GM12892 (cell line): ENCODE measurements around the gene SLC13A3.

ENCODE experiments used
- DNase-seq: peaks from one replicate; pipeline ENCODE4 v3.0.0; 2011; ENCODE audit not compliant: insufficient read length
- FAIRE-seq: peaks from 2 replicates; lab custom pipeline; 2011; peaks lifted over from hg19 to GRCh38; lab: Jason Lieb, UNC
- POLR2A ChIP-seq: IDR thresholded peaks from 2 replicates; pipeline ENCODE4 v1.6.1; 2011; ENCODE audit warnings: low read depth, low read length, control low read depth
- POLR2AphosphoS5 ChIP-seq: IDR thresholded peaks from 2 replicates; pipeline ENCODE4 v1.6.1; 2011; ENCODE audit warnings: low read depth, low read length, control low read depth
- TAF1 ChIP-seq: IDR thresholded peaks from 2 replicates; pipeline ENCODE4 v1.6.1; 2011; ENCODE audit warnings: low read depth, mild to moderate bottlenecking, control low read depth, low read length, borderline replicate concordance

The SLC13A3 gene

GRCh38 chr20:46627234-46627633 is 24.0 kb downstream of the SLC13A3 start:
- no peak for TF ChIP-seq POLR2AphosphoS5
- FAIRE-seq (no peak), DNase-seq (no peak)

GRCh38 chr20:46626758-46627157 is 24.5 kb downstream of the SLC13A3 start:
- FAIRE-seq (no peak), DNase-seq (no peak)

GRCh38 chr20:46625875-46626373 is 25.3 kb downstream of the SLC13A3 start:
- DNase-seq (no peak), FAIRE-seq (no peak)
- TF ChIP-seq TAF1 (no peak), POLR2AphosphoS5 (no peak)

More at GRCh38 chr20:46626758-46627157, 24.5 kb downstream of the SLC13A3 start:
- TF ChIP-seq POLR2A: no peak
- TF ChIP-seq TAF1: no peak
- TF ChIP-seq POLR2AphosphoS5: no peak

- DNase-seq: no peak
- TF ChIP-seq POLR2AphosphoS5: no peak
- FAIRE-seq: no peak
These were observed 26.3 kb downstream of the SLC13A3 start for GRCh38 chr20:46624946-46625345.

- DNase-seq (no peak), FAIRE-seq (no peak)
- TF ChIP-seq TAF1 (no peak), POLR2AphosphoS5 (no peak), POLR2A (no peak)
These were observed 29.1 kb downstream of the SLC13A3 start for GRCh38 chr20:46622165-46622564.

GRCh38 chr20:46621492-46621891 is 29.8 kb downstream of the SLC13A3 start:
- FAIRE-seq (no peak), DNase-seq (no peak)
- TF ChIP-seq POLR2AphosphoS5 (no peak), POLR2A (no peak), TAF1 (no peak)

GRCh38 chr20:46619445-46619844 is 31.8 kb downstream of the SLC13A3 start:
- TF ChIP-seq POLR2AphosphoS5 (no peak), POLR2A (no peak), TAF1 (no peak)
- no peak for FAIRE-seq
- DNase-seq: no peak

GRCh38 chr20:46618316-46619100 is 32.8 kb downstream of the SLC13A3 start:
- FAIRE-seq: no peak
- DNase-seq: no peak
- TF ChIP-seq TAF1: no peak
- TF ChIP-seq POLR2A: no peak
- TF ChIP-seq POLR2AphosphoS5: no peak

- FAIRE-seq (no peak), DNase-seq (no peak)
- TF ChIP-seq TAF1: no peak
- TF ChIP-seq POLR2A: no peak
- no peak for TF ChIP-seq POLR2AphosphoS5
These were observed 36.8 kb downstream of the SLC13A3 start for GRCh38 chr20:46614503-46614902.

GRCh38 chr20:46610145-46610544 is 41.1 kb downstream of the SLC13A3 start:
- TF ChIP-seq POLR2A (no peak), TAF1 (no peak), POLR2AphosphoS5 (no peak)
- FAIRE-seq (no peak), DNase-seq (no peak)

- FAIRE-seq (no peak), DNase-seq (no peak)
- no peak for TF ChIP-seq POLR2AphosphoS5
- no peak for TF ChIP-seq POLR2A
- no peak for TF ChIP-seq TAF1
These were observed 42.2 kb downstream of the SLC13A3 start for GRCh38 chr20:46609043-46609442.

- no peak for DNase-seq
- no peak for FAIRE-seq
- TF ChIP-seq POLR2AphosphoS5: no peak
These were observed 43.3 kb downstream of the SLC13A3 start for GRCh38 chr20:46607849-46608497.
